ENCODE results near the gene MYRFL. TPM values are rescaled to one million over a fixed set of nuclear protein-coding genes. Genes with fewer than 3 reads are reported as not detected.
"Not testable (repeated sequence)": the region's sequence is repeated elsewhere in the genome, so short reads cannot be mapped to it uniquely, and the experiment has no call there.

Gene MYRFL
- under 1 TPM in 1 of 2 donors, not detected in 1; 0.27 TPM for total RNA-seq

GRCh38 chr12:69824966-69825560 lies at the start of gene MYRFL:
TSS of gene MYRFL (plus strand) at chr12:69825227. CDS start at chr12:69825518, 291 bp downstream.
- intact Hi-C loops (cut with DNase I), result no loop called here
- DNase-seq (ENCODE audit: low spot score), result no peak
- H3K4me3 ChIP-seq, result no peak within 1 kb of the TSS
- no peaks in the 10 kb centered on the region for H3K36me3 ChIP-seq
- H3K4me1 ChIP-seq (replicated peaks), result no peaks in the 10 kb centered on the region
- 60% methylated on average over 5 of the region's 5 CpGs for WGBS
- no peak within 1 kb of the TSS for H3K27ac ChIP-seq
- no peaks in the 10 kb centered on the region for H3K27me3 ChIP-seq (replicated peaks; ENCODE audit: insufficient read depth)
- TF ChIP-seq, protein P1, sequence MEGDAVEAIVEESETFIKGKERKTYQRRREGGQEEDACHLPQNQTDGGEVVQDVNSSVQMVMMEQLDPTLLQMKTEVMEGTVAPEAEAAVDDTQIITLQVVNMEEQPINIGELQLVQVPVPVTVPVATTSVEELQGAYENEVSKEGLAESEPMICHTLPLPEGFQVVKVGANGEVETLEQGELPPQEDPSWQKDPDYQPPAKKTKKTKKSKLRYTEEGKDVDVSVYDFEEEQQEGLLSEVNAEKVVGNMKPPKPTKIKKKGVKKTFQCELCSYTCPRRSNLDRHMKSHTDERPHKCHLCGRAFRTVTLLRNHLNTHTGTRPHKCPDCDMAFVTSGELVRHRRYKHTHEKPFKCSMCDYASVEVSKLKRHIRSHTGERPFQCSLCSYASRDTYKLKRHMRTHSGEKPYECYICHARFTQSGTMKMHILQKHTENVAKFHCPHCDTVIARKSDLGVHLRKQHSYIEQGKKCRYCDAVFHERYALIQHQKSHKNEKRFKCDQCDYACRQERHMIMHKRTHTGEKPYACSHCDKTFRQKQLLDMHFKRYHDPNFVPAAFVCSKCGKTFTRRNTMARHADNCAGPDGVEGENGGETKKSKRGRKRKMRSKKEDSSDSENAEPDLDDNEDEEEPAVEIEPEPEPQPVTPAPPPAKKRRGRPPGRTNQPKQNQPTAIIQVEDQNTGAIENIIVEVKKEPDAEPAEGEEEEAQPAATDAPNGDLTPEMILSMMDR (IDR thresholded peaks at IDR 0.05), result no peak
- no peak for TF ChIP-seq POLR2AphosphoS5 (IDR thresholded peaks at IDR 0.05)
- no peak for TF ChIP-seq POLR2A (IDR thresholded peaks at IDR 0.05)
- no peaks in the 10 kb centered on the region for H3K9me3 ChIP-seq

DNA sequence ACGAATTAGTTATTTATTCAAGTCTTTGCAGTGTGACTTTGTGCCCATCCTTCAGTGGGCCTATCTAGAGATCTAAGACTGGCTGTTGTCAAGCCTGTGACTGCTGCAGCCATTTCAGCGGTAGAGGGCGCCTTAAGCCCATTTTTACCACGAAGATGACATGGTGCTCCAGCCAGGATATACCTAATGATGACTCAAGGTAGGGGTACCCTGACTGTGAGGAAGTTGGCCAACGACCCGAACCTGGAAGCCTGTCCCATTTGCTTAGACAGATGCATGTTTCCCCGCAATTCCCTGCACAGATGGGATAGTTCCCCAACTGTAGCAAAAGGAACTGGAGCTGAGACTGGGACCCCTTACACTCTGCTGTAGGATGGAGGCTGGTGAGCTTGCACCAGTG lies 45.1 kb upstream of the MYRFL start:
- no peaks in the 10 kb centered on the region for H3K36me3 ChIP-seq
- no peaks in the 10 kb centered on the region for H3K27me3 ChIP-seq (replicated peaks; ENCODE audit: insufficient read depth)
- DNase-seq (ENCODE audit: low spot score), result no peak
- H3K4me1 ChIP-seq (replicated peaks), result no peaks in the 10 kb centered on the region
- intact Hi-C loops (cut with DNase I), result no loop called here
- H3K27ac ChIP-seq, result no peak overlapping the region
- H3K4me3 ChIP-seq, result no peak overlapping the region
- H3K9me3 ChIP-seq, result no peaks in the 10 kb centered on the region
- 58% methylated on average over 7 of the region's 7 CpGs for WGBS
- TF ChIP-seq, protein P1 (IDR thresholded peaks at IDR 0.05), result no peak
- TF ChIP-seq POLR2AphosphoS5 (IDR thresholded peaks at IDR 0.05), result no peak
- no peak for TF ChIP-seq POLR2A (IDR thresholded peaks at IDR 0.05)

DNA sequence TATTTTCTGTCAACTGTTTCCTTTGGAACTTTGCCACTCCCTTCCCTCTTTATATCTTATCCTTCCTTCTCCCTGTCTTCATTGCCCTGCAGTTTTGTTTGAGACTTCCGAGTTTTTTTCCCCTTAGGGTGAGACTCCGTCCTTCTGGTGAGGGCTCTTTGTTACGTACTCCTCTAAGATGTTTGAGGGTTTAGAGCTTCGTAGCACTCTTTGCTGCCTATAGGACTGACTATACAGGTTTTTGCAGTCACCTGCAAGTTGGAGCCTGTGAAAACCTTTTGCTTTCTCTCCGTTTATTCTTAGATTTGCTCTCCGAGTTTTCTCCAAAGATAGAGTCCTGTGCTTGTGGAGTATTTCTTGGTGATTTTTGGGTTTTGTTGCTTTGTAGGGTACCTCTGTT lies 41.7 kb upstream of the MYRFL start:
- intact Hi-C loops (cut with DNase I), result no loop called here
- WGBS, result 67% methylated on average over 6 of the region's 6 CpGs

DNA sequence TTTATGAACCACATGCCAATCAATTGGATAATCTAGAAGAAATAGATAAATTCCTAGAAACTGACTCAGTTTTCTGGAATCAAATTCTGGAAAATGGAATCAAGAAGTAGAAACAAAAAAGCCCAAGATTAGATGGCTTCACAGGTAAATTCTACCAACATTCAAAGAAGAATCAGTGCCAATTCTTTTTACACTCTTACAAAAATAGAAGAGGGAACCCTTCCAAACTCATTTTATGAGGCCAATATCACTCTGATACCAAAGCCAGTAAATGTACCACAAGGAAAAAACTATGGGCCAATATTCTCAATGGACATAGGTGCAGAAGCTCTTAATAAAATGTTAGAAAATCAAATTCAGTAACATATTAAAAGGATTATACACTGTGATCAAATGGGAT lies 35.7 kb upstream of the MYRFL start:
- no peaks in the 10 kb centered on the region for H3K27me3 ChIP-seq (replicated peaks; ENCODE audit: insufficient read depth)
- H3K36me3 ChIP-seq, result no peaks in the 10 kb centered on the region
- no peaks in the 10 kb centered on the region for H3K4me1 ChIP-seq (replicated peaks)
- no peak for DNase-seq (ENCODE audit: low spot score)
- TF ChIP-seq POLR2AphosphoS5 (IDR thresholded peaks at IDR 0.05), result no peak
- TF ChIP-seq POLR2A (IDR thresholded peaks at IDR 0.05), result no peak
- TF ChIP-seq, protein P1 (IDR thresholded peaks at IDR 0.05), result no peak
- no peak overlapping the region for H3K27ac ChIP-seq
- no peaks in the 10 kb centered on the region for H3K9me3 ChIP-seq
- H3K4me3 ChIP-seq, result no peak overlapping the region
- intact Hi-C loops (cut with DNase I), result no loop called here

More for the DNA sequence above, 41.7 kb upstream of the MYRFL start:
- TF ChIP-seq POLR2A (IDR thresholded peaks at IDR 0.05), result no peak
- TF ChIP-seq, protein P1 (IDR thresholded peaks at IDR 0.05), result no peak
- no peak for TF ChIP-seq POLR2AphosphoS5 (IDR thresholded peaks at IDR 0.05)
- H3K4me3 ChIP-seq, result no peak overlapping the region
- no peaks in the 10 kb centered on the region for H3K27me3 ChIP-seq (replicated peaks; ENCODE audit: insufficient read depth)
- H3K9me3 ChIP-seq, result no peaks in the 10 kb centered on the region
- no peaks in the 10 kb centered on the region for H3K36me3 ChIP-seq
- no peaks in the 10 kb centered on the region for H3K4me1 ChIP-seq (replicated peaks)
- no peak for DNase-seq (ENCODE audit: low spot score)
- no peak overlapping the region for H3K27ac ChIP-seq

DNA sequence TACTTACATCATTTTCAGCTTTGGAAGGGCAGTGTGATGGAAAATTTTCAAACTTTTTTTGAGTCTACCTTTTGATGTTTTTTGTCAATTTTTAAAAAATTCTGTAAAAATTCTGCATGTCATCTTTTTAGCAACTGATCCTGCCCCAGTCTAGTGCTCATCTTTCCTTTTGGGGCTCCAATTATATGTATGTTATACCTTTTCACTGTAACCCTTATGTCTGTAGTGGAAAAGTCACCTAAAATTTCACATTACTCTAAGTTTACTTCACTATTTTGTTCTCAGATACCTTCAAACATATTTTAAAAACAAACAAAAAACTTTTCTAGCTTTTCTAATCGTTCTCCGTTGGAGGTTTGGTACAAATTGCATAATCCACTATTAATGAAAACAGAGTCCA lies 32.5 kb upstream of the MYRFL start:
- Histone ChIP-seq H3K4me3 (no peak overlapping the region), H3K4me1 (replicated peaks) (no peaks in the 10 kb centered on the region), H3K27me3 (replicated peaks; ENCODE audit: insufficient read depth) (no peaks in the 10 kb centered on the region), H3K27ac (no peak overlapping the region), H3K9me3 (no peaks in the 10 kb centered on the region), H3K36me3 (no peaks in the 10 kb centered on the region)
- DNase-seq (ENCODE audit: low spot score), result no peak
- intact Hi-C loops (cut with DNase I), result no loop called here
- TF ChIP-seq POLR2AphosphoS5 (IDR thresholded peaks at IDR 0.05), result no peak
- no peak for TF ChIP-seq POLR2A (IDR thresholded peaks at IDR 0.05)
- TF ChIP-seq, protein P1 (IDR thresholded peaks at IDR 0.05), result no peak
- 98% methylated on average over 2 of the region's 2 CpGs for WGBS

DNA sequence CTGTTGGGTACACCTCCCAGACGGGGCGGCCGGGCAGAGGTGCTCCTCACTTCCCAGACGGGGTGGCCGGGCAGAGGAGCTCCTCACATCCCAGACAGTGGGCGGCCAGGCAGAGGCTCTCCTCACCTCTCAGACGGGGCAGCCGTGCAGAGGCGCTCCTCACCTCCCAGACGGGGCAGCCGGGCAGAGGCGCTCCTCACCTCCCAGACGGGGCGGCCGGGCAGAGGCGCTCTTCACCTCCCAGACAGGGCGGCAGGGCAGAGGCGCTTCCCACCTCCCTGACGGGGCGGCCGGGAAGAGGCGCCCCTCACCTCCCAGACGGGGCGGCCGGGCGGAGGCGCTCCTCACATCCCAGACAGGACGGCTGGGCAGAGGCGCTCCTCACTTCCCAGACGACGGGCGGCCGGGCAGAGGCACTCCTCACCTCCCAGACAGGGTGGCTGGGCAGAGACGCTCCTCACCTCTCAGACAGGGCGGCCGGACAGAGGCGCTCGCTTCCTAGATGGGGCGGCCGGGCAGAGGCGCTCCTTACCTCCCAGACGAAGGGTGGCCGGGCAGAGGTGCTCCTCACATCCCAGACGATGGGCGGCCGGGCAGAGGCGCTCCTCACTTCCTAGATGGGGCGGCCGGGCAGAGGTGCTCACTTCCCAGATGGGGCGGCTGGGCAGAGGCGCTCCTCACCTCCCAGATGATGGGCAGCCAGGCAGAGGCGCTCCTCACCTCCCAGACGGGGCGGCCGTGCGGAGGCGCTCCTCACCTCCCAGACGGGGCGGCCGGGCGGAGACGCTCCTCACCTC lies 17.7 kb upstream of the MYRFL start:
- DNase-seq (ENCODE audit: low spot score); H3K4me3 ChIP-seq; H3K4me1 ChIP-seq (replicated peaks); H3K9me3 ChIP-seq; H3K36me3 ChIP-seq; H3K27ac ChIP-seq; intact Hi-C loops (cut with DNase I); H3K27me3 ChIP-seq (replicated peaks; ENCODE audit: insufficient read depth): not testable (repeated sequence)
- WGBS, result 93% methylated on average over 57 of the region's 62 CpGs
